ENCODE results near the gene HEXB. TPM values are rescaled to one million over a fixed set of nuclear protein-coding genes. Genes with fewer than 3 reads are reported as not detected.

Gene HEXB
- total and polyA plus RNA-seq, 2 of the 13 experiments (the other 11 are each of a cell fraction or from before 2014, with no cell fraction given) = 100 to 104 TPM

GRCh38 chr5:74640450-74640953, 44.5 kb upstream of the HEXB start, which contains the start of gene ENC1 (continued):
- TF ChIP-seq ELK4 (CRISPR knock-in tag; IDR thresholded peaks at IDR 0.05; ENCODE audit: borderline replicate concordance) (no peak), CCDC6 (CRISPR knock-in tag; IDR thresholded peaks at IDR 0.05) (peak; percentile 71), SIX1 (CRISPR knock-in tag; IDR thresholded peaks at IDR 0.05; ENCODE audit: borderline replicate concordance) (0 out of 2 replicates have a peak, but pooled peaks have one; percentile 16), SP140L (CRISPR knock-in tag; IDR thresholded peaks at IDR 0.05; ENCODE audit: borderline replicate concordance) (0 out of 2 replicates have a peak, but pooled peaks have one; percentile 12), KLF6 (CRISPR knock-in tag; IDR thresholded peaks at IDR 0.05) (peak; percentile 95), RBFOX2 (IDR thresholded peaks at IDR 0.05; ENCODE audit: low read depth, low read length) (peak; percentile 100), ZBTB7A (CRISPR knock-in tag; IDR thresholded peaks at IDR 0.05) (peak; percentile 86), PITX1 (CRISPR knock-in tag; IDR thresholded peaks at IDR 0.05) (0 out of 2 replicates have a peak, but pooled peaks have one; percentile 11), SIN3B (IDR thresholded peaks at IDR 0.05; ENCODE audit: low read length) (no peak), SPEN (CRISPR knock-in tag; IDR thresholded peaks at IDR 0.05; ENCODE audit: low read depth) (no peak; the same call in none of the 2 replicates), ARHGAP35 (CRISPR knock-in tag; IDR thresholded peaks at IDR 0.05; ENCODE audit: borderline replicate concordance) (peak; percentile 56; the same call in 1 of the 2 replicates), PRDM4 (CRISPR knock-in tag; IDR thresholded peaks at IDR 0.05; ENCODE audit: borderline replicate concordance) (no peak), ARID5B (CRISPR knock-in tag; IDR thresholded peaks at IDR 0.05) (peak; percentile 74), NFYB (CRISPR knock-in tag; IDR thresholded peaks at IDR 0.05) (no peak), TIGD3 (CRISPR knock-in tag; IDR thresholded peaks at IDR 0.05; ENCODE audit: borderline replicate concordance) (no peak), ZNF343 (CRISPR knock-in tag; IDR thresholded peaks at IDR 0.05) (no peak), ZSCAN5A (CRISPR knock-in tag; IDR thresholded peaks at IDR 0.05; ENCODE audit: borderline replicate concordance) (no peak), NBN (conservative IDR thresholded peaks at IDR 0.05) (no peak), JARID2 (CRISPR knock-in tag; IDR thresholded peaks at IDR 0.05; ENCODE audit: insufficient replicate concordance) (no peak), ZNF251 (CRISPR knock-in tag; IDR thresholded peaks at IDR 0.05) (no peak)

All from HepG2 (cell line).